A549 (cell line): ENCODE results near the gene OR51E1.

Experiments used
- EP300 ChIP-seq, 2 experiments: fragments of >200 bp; sonication (Bioruptor Twin); formaldehyde crosslinking; IDR thresholded peaks; 2 replicates in 1 of 2; 3 replicates in 1 of 2; pipeline ENCODE4 v1.6.1; 2016 to 2017
- ESRRA ChIP-seq: fragments of 150-350 bp; IDR thresholded peaks from 2 replicates; pipeline ENCODE4 v1.6.1; 2014; ENCODE audit warnings: mild to moderate bottlenecking, low read length, borderline replicate concordance
- HDAC2 ChIP-seq: fragments of 200-600 bp; sonication (generic); IDR thresholded peaks from 2 replicates; pipeline ENCODE4 v1.6.1; 2016
- HEYL ChIP-seq: fragments of 250-450 bp; sonication (Bioruptor Pico); IDR thresholded peaks from 2 replicates; pipeline ENCODE4 v1.8.0; 2021; ENCODE audit warnings: mild to moderate bottlenecking, moderate library complexity
- MYC ChIP-seq: IDR thresholded peaks from 2 replicates; pipeline ENCODE4 v1.6.1; 2012; ENCODE audit warnings: mild to moderate bottlenecking, inconsistent platforms, low read length, improper control_type of control experiment, borderline replicate concordance
- PHF8 ChIP-seq: fragments of 200-600 bp; sonication (generic); IDR thresholded peaks from 2 replicates; pipeline ENCODE4 v1.6.1; 2016; ENCODE audit warnings: low read depth, mild to moderate bottlenecking, antibody characterized with exemption, moderate library complexity, borderline replicate concordance
- POLR2A ChIP-seq: IDR thresholded peaks from 2 replicates; pipeline ENCODE4 v1.6.1; 2012; ENCODE audit warnings: mild to moderate bottlenecking, low read length
- SMC3 ChIP-seq: fragments of >200 bp; sonication (Bioruptor Twin); formaldehyde crosslinking; IDR thresholded peaks from 3 replicates; pipeline ENCODE4 v1.6.1; 2018; ENCODE audit warnings: inconsistent platforms
- ZSCAN20 ChIP-seq: fragments of 250-450 bp; sonication (Bioruptor Pico); IDR thresholded peaks from 2 replicates; pipeline ENCODE4 v1.8.0; 2022; ENCODE audit warnings: mild to moderate bottlenecking, moderate library complexity
- TF ChIP-seq, protein P1 (sequence below): IDR thresholded peaks from 2 replicates; pipeline ENCODE4 v1.6.1; 2012
- TF ChIP-seq, protein P2 (sequence below): fragments of >200 bp; sonication (Bioruptor Twin); formaldehyde crosslinking; IDR thresholded peaks from 3 replicates; pipeline ENCODE4 v1.5.1; 2016

- TF ChIP-seq, protein P1, sequence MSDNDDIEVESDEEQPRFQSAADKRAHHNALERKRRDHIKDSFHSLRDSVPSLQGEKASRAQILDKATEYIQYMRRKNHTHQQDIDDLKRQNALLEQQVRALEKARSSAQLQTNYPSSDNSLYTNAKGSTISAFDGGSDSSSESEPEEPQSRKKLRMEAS = no peak
- TF ChIP-seq PHF8 (no peak), POLR2A (no peak), ESRRA (no peak), SMC3 (no peak), ZSCAN20 (CRISPR knock-in tag) (no peak), MYC (no peak), HDAC2 (no peak), EP300 (IDR thresholded peaks at IDR 0.05) (no peak), HEYL (no peak)
- TF ChIP-seq, protein P2, sequence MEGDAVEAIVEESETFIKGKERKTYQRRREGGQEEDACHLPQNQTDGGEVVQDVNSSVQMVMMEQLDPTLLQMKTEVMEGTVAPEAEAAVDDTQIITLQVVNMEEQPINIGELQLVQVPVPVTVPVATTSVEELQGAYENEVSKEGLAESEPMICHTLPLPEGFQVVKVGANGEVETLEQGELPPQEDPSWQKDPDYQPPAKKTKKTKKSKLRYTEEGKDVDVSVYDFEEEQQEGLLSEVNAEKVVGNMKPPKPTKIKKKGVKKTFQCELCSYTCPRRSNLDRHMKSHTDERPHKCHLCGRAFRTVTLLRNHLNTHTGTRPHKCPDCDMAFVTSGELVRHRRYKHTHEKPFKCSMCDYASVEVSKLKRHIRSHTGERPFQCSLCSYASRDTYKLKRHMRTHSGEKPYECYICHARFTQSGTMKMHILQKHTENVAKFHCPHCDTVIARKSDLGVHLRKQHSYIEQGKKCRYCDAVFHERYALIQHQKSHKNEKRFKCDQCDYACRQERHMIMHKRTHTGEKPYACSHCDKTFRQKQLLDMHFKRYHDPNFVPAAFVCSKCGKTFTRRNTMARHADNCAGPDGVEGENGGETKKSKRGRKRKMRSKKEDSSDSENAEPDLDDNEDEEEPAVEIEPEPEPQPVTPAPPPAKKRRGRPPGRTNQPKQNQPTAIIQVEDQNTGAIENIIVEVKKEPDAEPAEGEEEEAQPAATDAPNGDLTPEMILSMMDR = no peak
Measured at GRCh38 chr11:4636136-4636535, 7.6 kb upstream of the OR51E1 start.
